ENCODE measurements around the gene COL7A1.

Gene COL7A1

DNA sequence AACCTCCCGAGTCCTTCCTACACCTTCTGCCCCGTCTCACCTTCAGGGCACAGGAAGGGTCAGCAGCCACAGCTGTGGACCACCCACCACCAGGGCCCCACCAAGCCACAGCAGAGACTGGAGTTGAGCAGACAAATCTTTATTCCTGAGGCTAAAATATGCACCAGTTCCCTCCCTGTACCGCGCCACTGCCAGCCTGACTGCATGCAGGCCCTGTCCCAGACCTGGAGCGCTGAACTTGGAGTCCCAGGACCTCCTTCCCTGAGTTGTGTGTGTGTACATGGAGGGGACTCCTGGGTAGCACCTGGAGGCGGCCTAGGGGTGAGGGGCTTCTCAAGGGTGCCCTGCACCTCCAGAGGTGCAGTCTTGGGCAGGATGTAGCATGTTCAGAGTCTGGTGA, 30.5 kb upstream of the COL7A1 start:
- no peak overlapping the region for H3K9ac ChIP-seq (ENCODE audit: low read depth, low read length)
- no peak overlapping the region for H2AFZ ChIP-seq (ENCODE audit: low read depth, low read length)
- no peaks in the 10 kb centered on the region for H3K9me3 ChIP-seq (ENCODE audit: insufficient read depth, low read length, severe bottlenecking)
- no peaks in the 10 kb centered on the region for H4K20me1 ChIP-seq (ENCODE audit: insufficient read depth, low read length)
- ATAC-seq (ENCODE audit: insufficient read depth, low read depth) (no peak), DNase-seq (no peak)
- peaks cover 8% of the 10 kb centered on the region; the same call in 1 of the 2 replicates for H3K4me1 ChIP-seq (ENCODE audit: insufficient read depth, low read length)
- no peaks in the 10 kb centered on the region for H3K27me3 ChIP-seq (ENCODE audit: insufficient read depth, low read length, poor library complexity)
- TF ChIP-seq EZH2 (IDR thresholded peaks at IDR 0.05; ENCODE audit: borderline replicate concordance, low read depth, low read length, severe bottlenecking): no peak
- TF ChIP-seq CTCF (IDR thresholded peaks at IDR 0.05; ENCODE audit: borderline replicate concordance, extremely low read depth, low read length, poor library complexity, severe bottlenecking): no peak
- no peak overlapping the region for H3K4me2 ChIP-seq (ENCODE audit: insufficient read depth, low read length)
- H3K36me3 ChIP-seq (ENCODE audit: insufficient read depth, low read length): peaks cover 45% of the 10 kb centered on the region
- H3K4me3 ChIP-seq (ENCODE audit: low read depth in 1 of 2, low read length in 2 of 2): no peak overlapping the region
- H3K79me2 ChIP-seq (ENCODE audit: insufficient read depth, low read length): no peaks in the 10 kb centered on the region
- no peak overlapping the region for H3K27ac ChIP-seq (ENCODE audit: low read length)

DNA sequence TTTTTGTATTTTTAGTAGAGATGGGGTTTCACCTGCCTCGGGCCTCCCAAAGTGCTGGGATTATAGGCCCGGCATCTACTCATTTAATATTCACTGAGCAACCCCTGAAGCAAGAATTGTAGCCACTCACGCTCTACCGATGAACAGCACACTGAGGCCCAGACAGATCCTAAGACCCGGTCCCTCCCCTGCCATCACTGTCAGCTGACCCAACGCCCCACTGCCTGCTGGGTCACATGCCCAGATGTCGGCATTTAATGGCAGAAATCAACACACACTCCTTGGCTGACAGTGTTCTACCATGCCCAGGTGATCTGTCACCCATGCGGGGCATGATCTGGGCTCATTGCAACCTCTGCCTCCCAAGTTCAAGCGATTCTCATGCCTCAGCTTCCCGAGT, 29.6 kb upstream of the COL7A1 start:
- Histone ChIP-seq H3K36me3 (ENCODE audit: insufficient read depth, low read length) (peaks cover 46% of the 10 kb centered on the region), H3K4me1 (ENCODE audit: insufficient read depth, low read length) (peaks cover 8% of the 10 kb centered on the region; the same call in 1 of the 2 replicates), H3K9me3 (ENCODE audit: insufficient read depth, low read length, severe bottlenecking) (no peaks in the 10 kb centered on the region), H3K27ac (ENCODE audit: low read length) (no peak overlapping the region), H3K9ac (ENCODE audit: low read depth, low read length) (no peak overlapping the region), H3K4me3 (ENCODE audit: low read depth in 1 of 2, low read length in 2 of 2) (no peak overlapping the region), H3K79me2 (ENCODE audit: insufficient read depth, low read length) (no peaks in the 10 kb centered on the region), H4K20me1 (ENCODE audit: insufficient read depth, low read length) (no peaks in the 10 kb centered on the region), H3K4me2 (ENCODE audit: insufficient read depth, low read length) (no peak overlapping the region), H2AFZ (ENCODE audit: low read depth, low read length) (no peak overlapping the region), H3K27me3 (ENCODE audit: insufficient read depth, low read length, poor library complexity) (no peaks in the 10 kb centered on the region)
- TF ChIP-seq CTCF (IDR thresholded peaks at IDR 0.05; ENCODE audit: borderline replicate concordance, extremely low read depth, low read length, poor library complexity, severe bottlenecking) (no peak), EZH2 (IDR thresholded peaks at IDR 0.05; ENCODE audit: borderline replicate concordance, low read depth, low read length, severe bottlenecking) (no peak)
- ATAC-seq (ENCODE audit: insufficient read depth, low read depth): no peak
- DNase-seq: no peak

- Histone ChIP-seq H3K27ac (ENCODE audit: low read length) (peak overlapping the region; percentile 59), H3K9ac (ENCODE audit: low read depth, low read length) (no peak overlapping the region), H3K4me3 (ENCODE audit: low read depth in 1 of 2, low read length in 2 of 2) (no peak overlapping the region), H4K20me1 (ENCODE audit: insufficient read depth, low read length) (no peaks in the 10 kb centered on the region), H3K4me1 (ENCODE audit: insufficient read depth, low read length) (peaks cover 8% of the 10 kb centered on the region; the same call in 1 of the 2 replicates), H3K79me2 (ENCODE audit: insufficient read depth, low read length) (no peaks in the 10 kb centered on the region), H3K36me3 (ENCODE audit: insufficient read depth, low read length) (peaks cover 49% of the 10 kb centered on the region), H2AFZ (ENCODE audit: low read depth, low read length) (no peak overlapping the region), H3K4me2 (ENCODE audit: insufficient read depth, low read length) (no peak overlapping the region), H3K9me3 (ENCODE audit: insufficient read depth, low read length, severe bottlenecking) (no peaks in the 10 kb centered on the region), H3K27me3 (ENCODE audit: insufficient read depth, low read length, poor library complexity) (no peaks in the 10 kb centered on the region)
- ATAC-seq (ENCODE audit: insufficient read depth, low read depth) (peak; percentile 52; the same call in 2 of the 3 replicates), DNase-seq (no peak)
- TF ChIP-seq CTCF (IDR thresholded peaks at IDR 0.05; ENCODE audit: borderline replicate concordance, extremely low read depth, low read length, poor library complexity, severe bottlenecking): no peak
- no peak for TF ChIP-seq EZH2 (IDR thresholded peaks at IDR 0.05; ENCODE audit: borderline replicate concordance, low read depth, low read length, severe bottlenecking)
These were observed 28.9 kb upstream of the COL7A1 start for GRCh38 chr3:48623851-48624547.
